ENCODE results near the gene USP37.

USP37 gene

GRCh38 chr2:218423584-218423983 lies 144.6 kb downstream of the USP37 start:
- Histone ChIP-seq H3K27me3 (no peaks in the 10 kb centered on the region), H3K36me3 (no peaks in the 10 kb centered on the region), H3K4me2 (no peak overlapping the region), H3K9me3 (no peaks in the 10 kb centered on the region), H3K27ac (no peak overlapping the region), H3K9ac (no peak overlapping the region), H3K4me1 (no peaks in the 10 kb centered on the region), H3K4me3 (no peak overlapping the region), H4K20me1 (no peaks in the 10 kb centered on the region)
- TF ChIP-seq Cebpa-rat (IDR thresholded peaks at IDR 0.05): no peak

DNA sequence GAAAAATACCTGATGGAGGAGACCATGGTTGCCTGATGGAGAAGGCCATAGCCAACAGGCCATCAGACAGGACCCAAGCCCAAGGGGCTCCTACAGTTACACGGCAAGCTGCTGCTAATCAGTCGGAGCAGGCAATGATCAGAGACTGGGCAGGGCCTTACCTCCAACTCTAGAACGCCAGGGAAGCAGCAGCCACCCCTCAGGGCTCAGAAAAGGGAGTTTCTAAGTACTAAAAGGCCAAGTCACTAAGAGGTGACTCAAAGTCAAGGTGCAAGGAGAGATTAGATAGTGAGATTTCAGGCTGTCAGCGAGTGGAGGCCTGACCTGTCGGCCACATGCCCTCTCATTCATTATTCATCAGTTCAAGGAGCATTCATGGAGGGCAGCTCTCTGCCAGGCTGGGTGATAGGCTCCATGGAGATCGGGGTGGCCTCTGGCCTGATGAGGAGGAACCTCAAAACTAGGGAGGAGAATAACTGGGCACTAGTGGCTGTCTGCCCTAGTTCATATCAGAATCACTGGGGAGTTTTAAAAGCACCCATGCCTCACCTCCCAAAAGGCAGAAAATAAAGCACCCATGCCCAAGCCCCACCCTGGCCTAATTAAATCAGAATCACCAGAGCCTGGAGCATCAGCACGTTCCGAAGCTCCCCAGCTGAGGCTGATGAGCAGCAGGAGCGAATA lies 145.6 kb downstream of the USP37 start:
- Histone ChIP-seq H4K20me1 (no peaks in the 10 kb centered on the region), H3K4me3 (no peak overlapping the region), H3K27me3 (no peaks in the 10 kb centered on the region), H3K36me3 (no peaks in the 10 kb centered on the region), H3K9me3 (no peaks in the 10 kb centered on the region), H3K27ac (no peak overlapping the region), H3K9ac (no peak overlapping the region), H3K4me1 (no peaks in the 10 kb centered on the region), H3K4me2 (no peak overlapping the region)
- no peak for TF ChIP-seq Cebpa-rat (IDR thresholded peaks at IDR 0.05)

DNA sequence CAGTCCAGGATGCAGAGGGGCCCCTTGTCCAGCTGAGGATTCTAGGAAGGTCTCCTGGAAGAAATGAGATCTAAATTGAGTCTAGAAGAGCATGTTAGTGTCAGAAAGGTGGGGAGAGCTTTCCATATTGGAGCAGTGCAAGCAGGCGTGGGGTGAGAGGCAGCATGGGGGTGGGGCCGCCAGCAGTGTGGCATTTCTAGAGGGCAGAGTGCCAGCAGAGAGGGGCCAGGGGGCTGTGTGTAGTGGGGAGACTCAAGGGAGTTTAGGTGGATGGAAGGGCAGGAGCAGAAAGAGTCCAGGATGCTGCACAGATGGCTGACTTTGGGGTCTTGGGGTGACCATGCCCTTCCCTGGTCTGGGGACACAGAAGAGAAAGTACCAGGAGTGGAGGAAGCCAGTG lies 147.1 kb downstream of the USP37 start:
- no peaks in the 10 kb centered on the region for H3K9me3 ChIP-seq
- H3K27me3 ChIP-seq: no peaks in the 10 kb centered on the region
- H3K4me3 ChIP-seq: no peak overlapping the region
- H3K36me3 ChIP-seq: no peaks in the 10 kb centered on the region
- no peak overlapping the region for H3K27ac ChIP-seq
- H3K9ac ChIP-seq: no peak overlapping the region
- H3K4me1 ChIP-seq: no peaks in the 10 kb centered on the region
- no peak overlapping the region for H3K4me2 ChIP-seq
- H4K20me1 ChIP-seq: no peaks in the 10 kb centered on the region
- no peak for TF ChIP-seq Cebpa-rat (IDR thresholded peaks at IDR 0.05)

DNA sequence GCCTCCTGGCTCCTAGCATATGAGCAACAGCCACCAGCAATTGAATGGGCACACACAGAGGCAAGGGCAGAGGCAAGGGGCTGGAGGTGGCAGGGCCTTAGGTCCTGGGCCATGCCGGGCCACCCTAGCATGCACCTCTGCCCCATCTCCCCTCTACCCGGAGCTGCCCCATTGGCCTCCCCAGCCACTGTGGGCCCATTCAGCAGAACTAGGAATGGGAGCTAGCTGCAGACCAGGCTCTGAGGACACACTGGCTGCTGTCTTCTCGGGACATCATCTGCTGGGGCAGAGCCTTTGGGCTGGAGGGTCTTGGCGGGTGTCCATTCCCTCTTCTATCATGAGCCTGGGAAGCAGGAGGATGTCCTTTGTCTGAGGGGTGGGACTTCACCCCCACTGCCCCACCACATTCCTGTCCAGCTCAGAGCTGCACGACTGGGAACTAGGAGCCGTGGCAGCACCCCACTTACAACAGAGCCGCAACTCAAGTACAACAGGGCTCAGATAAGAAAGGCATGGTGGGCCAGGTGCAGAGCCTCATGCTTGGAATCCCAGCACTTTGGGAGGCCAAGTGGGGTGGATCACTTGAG lies 148.4 kb downstream of the USP37 start:
- Histone ChIP-seq H3K27me3 (no peaks in the 10 kb centered on the region), H3K36me3 (no peaks in the 10 kb centered on the region), H3K27ac (no peak overlapping the region), H4K20me1 (no peaks in the 10 kb centered on the region), H3K9ac (no peak overlapping the region), H3K4me2 (no peak overlapping the region), H3K9me3 (no peaks in the 10 kb centered on the region), H3K4me1 (no peaks in the 10 kb centered on the region), H3K4me3 (no peak overlapping the region)
- no peak for TF ChIP-seq Cebpa-rat (IDR thresholded peaks at IDR 0.05)

DNA sequence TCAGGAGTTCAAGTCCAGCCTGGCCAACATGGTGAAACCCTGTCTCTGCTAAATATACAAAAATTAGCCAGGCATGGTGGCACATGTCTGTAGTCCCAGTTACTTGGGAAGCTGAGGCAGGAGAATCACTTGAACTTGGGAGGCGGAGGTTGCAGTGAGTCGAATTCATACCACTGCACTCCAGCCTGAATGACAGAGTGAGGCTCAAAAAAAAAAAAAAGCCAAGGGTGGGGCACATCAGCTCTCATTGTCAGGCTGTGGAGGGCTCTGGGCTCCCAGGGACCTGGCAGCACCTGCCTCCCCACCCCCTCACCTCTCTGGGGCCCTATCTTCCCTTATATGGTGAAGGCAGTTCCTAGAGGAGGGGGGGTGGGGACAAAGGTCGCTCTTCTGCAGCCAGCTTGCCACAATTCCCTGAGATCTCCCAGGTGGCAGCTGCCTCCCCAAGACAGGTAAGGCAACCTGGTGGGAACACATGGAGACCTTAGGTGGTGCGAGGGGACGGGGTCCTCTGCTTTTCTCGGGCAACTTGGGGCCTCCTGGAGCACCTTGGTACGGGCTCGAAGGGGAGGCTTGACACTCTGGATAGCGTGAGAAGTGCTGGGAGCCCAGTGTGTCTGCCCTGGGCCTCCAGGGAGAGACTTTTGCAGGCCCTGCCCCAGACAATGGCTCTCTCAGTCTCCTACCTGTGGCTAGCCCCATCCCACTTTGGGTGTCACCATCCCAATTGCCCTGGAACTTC lies 149.3 kb downstream of the USP37 start, which contains the start of gene VIL1:
VIL1 (plus strand) TSS at position 407 of the 742 bp plus-strand sequence. CDS start 4,656 bp downstream, outside the sequence.
- no peak for TF ChIP-seq Cebpa-rat (IDR thresholded peaks at IDR 0.05)
- H3K4me3 ChIP-seq: no peak within 1 kb of the TSS
- no peak within 1 kb of the TSS for H3K9ac ChIP-seq
- no peak within 1 kb of the TSS for H3K27ac ChIP-seq
- H3K4me1 ChIP-seq: no peaks in the 10 kb centered on the region
- no peaks in the 10 kb centered on the region for H3K36me3 ChIP-seq
- H3K27me3 ChIP-seq: no peaks in the 10 kb centered on the region
- H3K4me2 ChIP-seq: no peak within 1 kb of the TSS
- H3K9me3 ChIP-seq: no peaks in the 10 kb centered on the region
- H4K20me1 ChIP-seq: no peaks in the 10 kb centered on the region

DNA sequence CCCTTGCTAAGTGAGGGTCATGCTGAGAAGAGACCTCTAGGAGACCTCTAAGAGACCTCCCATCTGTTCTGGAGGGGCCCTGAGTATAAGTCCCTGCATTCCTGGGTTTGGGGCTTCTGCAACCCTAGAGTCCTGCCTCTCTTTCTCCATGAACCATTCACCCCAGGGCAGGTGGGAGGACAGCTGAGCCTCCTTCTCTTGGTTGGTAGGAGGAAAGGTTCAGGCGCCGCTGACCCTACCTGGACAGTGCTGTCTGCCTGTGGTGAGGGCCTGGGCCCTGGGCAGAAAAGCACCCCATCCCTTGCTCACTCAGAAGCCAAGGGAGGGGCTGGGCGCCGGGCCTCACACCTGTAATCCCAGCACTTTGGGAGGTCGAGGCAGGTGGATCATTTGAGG lies 149.8 kb downstream of the USP37 start:
- H3K27ac ChIP-seq: no peak overlapping the region
- H3K4me3 ChIP-seq: no peak overlapping the region
- no peak for TF ChIP-seq Cebpa-rat (IDR thresholded peaks at IDR 0.05)

GRCh38 chr2:218407717-218408116 lies 160.4 kb downstream of the USP37 start:
- Histone ChIP-seq H3K4me1 (peaks cover 57% of the 10 kb centered on the region), H3K27me3 (no peaks in the 10 kb centered on the region), H3K4me3 (no peak overlapping the region), H3K36me3 (peaks cover 17% of the 10 kb centered on the region), H3K4me2 (peak overlapping the region; percentile 97), H3K9ac (no peak overlapping the region), H3K9me3 (no peaks in the 10 kb centered on the region), H3K27ac (no peak overlapping the region), H4K20me1 (peaks cover 10% of the 10 kb centered on the region; the same call in 1 of the 2 replicates)
- TF ChIP-seq Cebpa-rat (IDR thresholded peaks at IDR 0.05): no peak

More for the DNA sequence above, 149.8 kb downstream of the USP37 start:
- no peak overlapping the region for H3K9ac ChIP-seq
- H3K36me3 ChIP-seq: no peaks in the 10 kb centered on the region
- H3K9me3 ChIP-seq: no peaks in the 10 kb centered on the region
- no peak overlapping the region for H3K4me2 ChIP-seq
- H3K4me1 ChIP-seq: no peaks in the 10 kb centered on the region
- no peaks in the 10 kb centered on the region for H3K27me3 ChIP-seq
- H4K20me1 ChIP-seq: no peaks in the 10 kb centered on the region

- peaks cover 60% of the 10 kb centered on the region for H3K4me1 ChIP-seq
- H3K27ac ChIP-seq: peak overlapping the region; percentile 83
- H3K9me3 ChIP-seq: no peaks in the 10 kb centered on the region
- peak overlapping the region; percentile 73 for H3K9ac ChIP-seq
- peaks cover 16% of the 10 kb centered on the region; the same call in 1 of the 2 replicates for H4K20me1 ChIP-seq
- no peak for TF ChIP-seq Cebpa-rat (IDR thresholded peaks at IDR 0.05)
- H3K36me3 ChIP-seq: peaks cover 24% of the 10 kb centered on the region
- H3K27me3 ChIP-seq: no peaks in the 10 kb centered on the region
- H3K4me2 ChIP-seq: peak overlapping the region; percentile 97
- H3K4me3 ChIP-seq: peak overlapping the region; percentile 64
Measured at GRCh38 chr2:218406949-218407618, 161.1 kb downstream of the USP37 start.

DNA sequence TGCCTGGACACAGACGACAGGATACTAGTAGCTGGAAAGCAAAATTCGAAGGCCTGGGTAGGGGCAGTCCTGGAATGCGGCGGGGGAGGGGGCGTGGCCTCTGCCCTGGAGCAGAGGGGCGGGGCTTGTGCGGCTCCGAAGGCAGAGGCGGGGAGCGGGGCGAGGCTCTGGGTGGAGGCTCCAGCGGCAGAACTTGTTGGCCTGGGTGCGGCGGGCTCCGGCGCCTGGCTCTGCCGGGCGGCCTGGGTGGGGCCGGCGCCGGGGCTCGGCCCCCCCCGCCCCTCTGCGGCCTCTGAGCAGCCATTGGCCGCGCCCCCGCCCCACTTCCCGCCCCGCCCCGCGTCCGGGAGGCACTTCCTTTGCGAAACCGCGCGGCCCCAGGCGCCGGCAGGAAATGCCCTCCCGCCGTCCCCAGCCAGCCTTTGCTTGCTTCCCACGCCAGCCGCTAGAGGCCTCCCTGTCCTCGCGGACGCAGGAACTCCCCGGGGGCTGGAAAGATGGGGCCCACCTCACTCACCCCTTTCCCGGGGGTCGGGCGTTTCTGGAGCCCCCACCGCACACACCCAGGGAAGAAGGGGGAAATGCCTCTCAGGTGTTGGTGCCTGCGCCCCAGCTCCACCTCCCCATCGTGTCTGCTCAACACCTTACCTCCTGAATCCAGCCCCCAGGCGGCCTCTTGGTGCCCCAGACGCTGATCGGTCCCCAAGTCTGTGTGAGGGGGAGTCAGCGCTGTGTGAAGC lies 161.8 kb downstream of the USP37 start:
- no peaks in the 10 kb centered on the region for H3K27me3 ChIP-seq
- H3K9me3 ChIP-seq: no peaks in the 10 kb centered on the region
- H3K4me2 ChIP-seq: peak overlapping the region; percentile 98
- peaks cover 67% of the 10 kb centered on the region for H3K4me1 ChIP-seq
- H3K4me3 ChIP-seq: peak overlapping the region; percentile 65
- peaks cover 31% of the 10 kb centered on the region for H3K36me3 ChIP-seq
- peaks cover 23% of the 10 kb centered on the region for H4K20me1 ChIP-seq
- TF ChIP-seq Cebpa-rat (IDR thresholded peaks at IDR 0.05): no peak
- H3K27ac ChIP-seq: peak overlapping the region; percentile 88
- peak overlapping the region; percentile 76 for H3K9ac ChIP-seq

Data from BLaER1 (cell line).